HepG2 (cell line): ENCODE measurements around the gene NIPAL3.

Source experiments
- CHD2 ChIP-seq: IDR thresholded peaks from 2 replicates; pipeline ENCODE4 v1.6.1; 2011; ENCODE audit warnings: low read depth, low read length, improper control_type of control experiment
- KLF12 ChIP-seq: sonication (generic); formaldehyde crosslinking; IDR thresholded peaks from 2 replicates; pipeline ENCODE4 v1.4.0; 2020; ENCODE audit warnings: missing genetic modification reagents, borderline replicate concordance
- PHF20 ChIP-seq: sonication (generic); formaldehyde crosslinking; IDR thresholded peaks from 2 replicates; pipeline ENCODE4 v1.5.0; 2020; ENCODE audit warnings: mild to moderate bottlenecking, missing genetic modification reagents
- POLR2A ChIP-seq, 2 experiments: IDR thresholded peaks; 2 replicates each; pipeline ENCODE4 v1.6.1; 2011; ENCODE audit warnings: low read depth in 2 of 2, low read length in 2 of 2, mild to moderate bottlenecking in 1 of 2, moderate library complexity in 1 of 2; ENCODE audit not compliant: insufficient read depth in 1 of 2
- POLR2AphosphoS5 ChIP-seq: IDR thresholded peaks from 2 replicates; pipeline ENCODE4 v1.6.1; 2012; ENCODE audit warnings: low read depth, low read length
- RFX5 ChIP-seq: IDR thresholded peaks from 2 replicates; pipeline ENCODE4 v1.6.1; 2011; ENCODE audit warnings: low read depth, low read length, improper control_type of control experiment
- TAF1 ChIP-seq: sonication (generic); formaldehyde crosslinking; IDR thresholded peaks from 2 replicates; pipeline ENCODE4 v1.4.0; 2020; ENCODE audit warnings: missing genetic modification reagents
- ZNF501 ChIP-seq: sonication (generic); formaldehyde crosslinking; IDR thresholded peaks from 2 replicates; pipeline ENCODE4 v1.5.1; 2020; ENCODE audit warnings: mild to moderate bottlenecking, moderate library complexity, missing genetic modification reagents
- ZNF572 ChIP-seq: sonication (generic); formaldehyde crosslinking; IDR thresholded peaks from 2 replicates; pipeline ENCODE4 v1.5.1; 2020; ENCODE audit warnings: mild to moderate bottlenecking, missing genetic modification reagents
- TF ChIP-seq, protein P1 (sequence below): sonication (generic); formaldehyde crosslinking; IDR thresholded peaks from 2 replicates; pipeline ENCODE4 v1.5.0; 2020; ENCODE audit warnings: mild to moderate bottlenecking, missing genetic modification reagents, moderate library complexity

DNA sequence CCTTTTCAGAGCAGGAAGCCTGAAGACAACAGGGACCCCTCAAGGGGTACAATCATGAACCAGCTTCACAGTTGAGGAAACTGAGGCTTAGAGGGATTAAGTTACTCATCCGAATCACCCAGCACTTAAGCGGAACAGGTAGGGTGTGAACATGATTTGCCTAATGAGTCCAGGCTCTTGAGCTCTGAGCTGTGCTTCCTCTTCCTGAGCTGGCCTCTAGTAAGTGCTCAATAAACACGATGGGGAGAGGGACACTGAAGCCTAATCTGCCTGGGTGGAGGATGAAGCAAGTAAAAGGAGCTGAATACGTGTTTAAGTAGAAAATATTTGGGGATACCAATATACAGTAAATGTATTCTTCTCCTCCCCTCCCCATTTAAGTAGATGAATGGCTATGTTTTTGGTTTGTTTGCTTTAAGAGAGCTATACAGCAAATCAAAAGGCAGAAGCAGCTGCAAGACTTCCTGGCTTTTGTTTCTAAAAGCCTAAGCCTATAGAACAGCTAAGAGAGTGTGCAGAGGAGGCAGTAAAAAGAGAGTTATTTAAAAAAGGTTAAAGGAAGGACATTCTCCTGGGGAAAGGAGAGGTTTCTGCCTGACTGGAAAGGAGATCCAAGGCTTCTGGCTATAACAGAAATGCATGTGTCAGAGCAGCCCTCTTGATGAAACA is 22.5 kb upstream of the NIPAL3 start:
- no peak for TF ChIP-seq POLR2AphosphoS5
- TF ChIP-seq POLR2A (IDR thresholded peaks at IDR 0.05; ENCODE audit: insufficient read depth in 1 of 2, low read depth in 2 of 2, low read length in 2 of 2) = no peak
- no peak for TF ChIP-seq RFX5
- no peak for TF ChIP-seq ZNF572
- TF ChIP-seq TAF1 (CRISPR knock-in tag) = no peak
- no peak for TF ChIP-seq CHD2
- TF ChIP-seq ZNF501 = no peak
- TF ChIP-seq PHF20 (CRISPR knock-in tag) = no peak
- no peak for TF ChIP-seq KLF12
- TF ChIP-seq, protein P1, sequence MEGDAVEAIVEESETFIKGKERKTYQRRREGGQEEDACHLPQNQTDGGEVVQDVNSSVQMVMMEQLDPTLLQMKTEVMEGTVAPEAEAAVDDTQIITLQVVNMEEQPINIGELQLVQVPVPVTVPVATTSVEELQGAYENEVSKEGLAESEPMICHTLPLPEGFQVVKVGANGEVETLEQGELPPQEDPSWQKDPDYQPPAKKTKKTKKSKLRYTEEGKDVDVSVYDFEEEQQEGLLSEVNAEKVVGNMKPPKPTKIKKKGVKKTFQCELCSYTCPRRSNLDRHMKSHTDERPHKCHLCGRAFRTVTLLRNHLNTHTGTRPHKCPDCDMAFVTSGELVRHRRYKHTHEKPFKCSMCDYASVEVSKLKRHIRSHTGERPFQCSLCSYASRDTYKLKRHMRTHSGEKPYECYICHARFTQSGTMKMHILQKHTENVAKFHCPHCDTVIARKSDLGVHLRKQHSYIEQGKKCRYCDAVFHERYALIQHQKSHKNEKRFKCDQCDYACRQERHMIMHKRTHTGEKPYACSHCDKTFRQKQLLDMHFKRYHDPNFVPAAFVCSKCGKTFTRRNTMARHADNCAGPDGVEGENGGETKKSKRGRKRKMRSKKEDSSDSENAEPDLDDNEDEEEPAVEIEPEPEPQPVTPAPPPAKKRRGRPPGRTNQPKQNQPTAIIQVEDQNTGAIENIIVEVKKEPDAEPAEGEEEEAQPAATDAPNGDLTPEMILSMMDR (CRISPR knock-in tag) = no peak
